ENCODE measurements around the gene TMCC1. TPM values are rescaled to one million over a fixed set of nuclear protein-coding genes. Genes with fewer than 3 reads are reported as not detected.

Gene TMCC1
- total and polyA plus RNA-seq, 12 donors = 5.3 to 36.0 (median 27.2) TPM

DNA sequence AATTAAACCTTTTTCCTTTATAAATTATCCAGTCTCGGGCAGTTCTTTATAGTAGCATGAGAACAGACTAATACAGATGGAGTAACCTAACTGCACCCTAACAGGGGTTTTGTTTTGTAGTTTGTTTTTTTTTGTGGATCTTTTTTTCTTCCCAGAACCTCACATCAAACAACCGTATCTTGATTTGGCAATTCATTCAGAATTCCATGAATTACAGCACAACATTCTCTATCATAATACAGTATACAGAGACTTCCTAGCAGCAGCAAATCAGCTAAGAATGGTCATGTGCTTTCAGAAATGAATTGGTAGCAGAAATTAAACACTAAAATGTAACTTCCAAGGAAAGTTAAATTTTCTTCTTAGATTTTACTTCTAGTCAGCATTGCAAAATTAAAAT is 114.6 kb downstream of the TMCC1 start:
- DNase-seq (no peak), ATAC-seq (no peak)
- intact Hi-C loops (cut with DNase I) = no loop called here
- WGBS, 2 donors = 73 to 84% methylated on average over 2 of the region's 2 CpGs
- Histone ChIP-seq H3K36me3 (peaks cover 0 to 6% (median 0%) of the 10 kb centered on the region in 9 donors), H3K9me3 (no peaks in the 10 kb centered on the region), H3K27ac (no peak overlapping the region), H3K27me3 (no peaks in the 10 kb centered on the region), H3K4me1 (peaks cover 0 to 20% (median 6%) of the 10 kb centered on the region in 9 donors), H3K4me3 (no peak overlapping the region)
- TF ChIP-seq, protein P1, sequence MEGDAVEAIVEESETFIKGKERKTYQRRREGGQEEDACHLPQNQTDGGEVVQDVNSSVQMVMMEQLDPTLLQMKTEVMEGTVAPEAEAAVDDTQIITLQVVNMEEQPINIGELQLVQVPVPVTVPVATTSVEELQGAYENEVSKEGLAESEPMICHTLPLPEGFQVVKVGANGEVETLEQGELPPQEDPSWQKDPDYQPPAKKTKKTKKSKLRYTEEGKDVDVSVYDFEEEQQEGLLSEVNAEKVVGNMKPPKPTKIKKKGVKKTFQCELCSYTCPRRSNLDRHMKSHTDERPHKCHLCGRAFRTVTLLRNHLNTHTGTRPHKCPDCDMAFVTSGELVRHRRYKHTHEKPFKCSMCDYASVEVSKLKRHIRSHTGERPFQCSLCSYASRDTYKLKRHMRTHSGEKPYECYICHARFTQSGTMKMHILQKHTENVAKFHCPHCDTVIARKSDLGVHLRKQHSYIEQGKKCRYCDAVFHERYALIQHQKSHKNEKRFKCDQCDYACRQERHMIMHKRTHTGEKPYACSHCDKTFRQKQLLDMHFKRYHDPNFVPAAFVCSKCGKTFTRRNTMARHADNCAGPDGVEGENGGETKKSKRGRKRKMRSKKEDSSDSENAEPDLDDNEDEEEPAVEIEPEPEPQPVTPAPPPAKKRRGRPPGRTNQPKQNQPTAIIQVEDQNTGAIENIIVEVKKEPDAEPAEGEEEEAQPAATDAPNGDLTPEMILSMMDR (IDR thresholded peaks at IDR 0.05) = no peak

DNA sequence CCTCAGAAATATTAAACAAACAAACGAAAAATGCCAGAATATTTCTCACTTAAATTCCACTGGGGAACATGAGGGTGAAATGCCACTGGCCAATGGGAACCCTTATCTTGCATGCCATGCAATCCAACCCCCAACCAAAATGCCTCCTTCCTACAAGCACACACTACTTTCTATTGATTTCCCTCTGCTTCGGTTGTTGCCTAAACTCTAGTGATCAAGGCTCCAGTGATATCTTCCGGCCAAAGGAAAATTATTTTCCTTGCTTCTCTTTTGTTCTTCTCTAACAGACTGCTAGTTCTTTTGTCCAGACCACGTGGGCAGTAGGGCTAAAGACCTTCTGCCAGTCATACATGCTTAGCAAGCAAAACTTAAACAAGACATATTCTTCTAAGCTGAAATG is 115.7 kb downstream of the TMCC1 start:
- peaks cover 0 to 6% (median 0%) of the 10 kb centered on the region in 9 donors for H3K36me3 ChIP-seq
- no peaks in the 10 kb centered on the region for H3K9me3 ChIP-seq
- H3K4me1 ChIP-seq = peaks cover 0 to 24% (median 6%) of the 10 kb centered on the region in 9 donors
- intact Hi-C loops (cut with DNase I) = no loop called here
- WGBS, 2 donors = 67 to 73% methylated on average over 4 of the region's 4 CpGs
- DNase-seq (no peak), ATAC-seq (no peak)
- no peaks in the 10 kb centered on the region for H3K27me3 ChIP-seq
- H3K4me3 ChIP-seq = no peak overlapping the region
- TF ChIP-seq, protein P1 (IDR thresholded peaks at IDR 0.05) = no peak
- no peak overlapping the region for H3K27ac ChIP-seq

DNA sequence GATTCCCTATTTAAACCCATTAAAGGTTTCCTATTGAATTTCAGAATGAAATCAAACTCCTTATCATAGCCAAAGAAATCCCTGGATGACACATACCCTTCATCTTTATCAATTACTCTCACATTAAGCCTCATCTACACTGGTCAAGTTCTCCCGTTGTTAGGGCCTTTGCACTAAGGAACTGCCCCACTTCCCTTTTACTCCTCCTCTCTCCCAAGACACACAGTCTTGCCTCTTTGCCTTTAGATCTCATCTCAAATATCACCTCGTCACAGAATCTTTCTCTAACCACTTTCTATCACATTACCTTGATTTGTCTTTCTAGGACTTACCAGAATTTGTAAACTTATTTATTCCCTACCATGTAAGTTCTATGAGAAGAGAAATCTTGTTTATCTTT is 117.6 kb downstream of the TMCC1 start:
- Histone ChIP-seq H3K9me3 (no peaks in the 10 kb centered on the region), H3K4me3 (no peak overlapping the region), H3K36me3 (peaks cover 0 to 6% (median 0%) of the 10 kb centered on the region in 9 donors), H3K27ac (no peak overlapping the region), H3K4me1 (peaks cover 0 to 24% (median 6%) of the 10 kb centered on the region in 9 donors), H3K27me3 (no peaks in the 10 kb centered on the region)
- intact Hi-C loops (cut with DNase I) = no loop called here
- TF ChIP-seq, protein P1 (IDR thresholded peaks at IDR 0.05) = no peak
- ATAC-seq = no peak
- DNase-seq = no peak
- WGBS, 2 donors = 82 to 93% methylated on average over 2 of the region's 2 CpGs

DNA sequence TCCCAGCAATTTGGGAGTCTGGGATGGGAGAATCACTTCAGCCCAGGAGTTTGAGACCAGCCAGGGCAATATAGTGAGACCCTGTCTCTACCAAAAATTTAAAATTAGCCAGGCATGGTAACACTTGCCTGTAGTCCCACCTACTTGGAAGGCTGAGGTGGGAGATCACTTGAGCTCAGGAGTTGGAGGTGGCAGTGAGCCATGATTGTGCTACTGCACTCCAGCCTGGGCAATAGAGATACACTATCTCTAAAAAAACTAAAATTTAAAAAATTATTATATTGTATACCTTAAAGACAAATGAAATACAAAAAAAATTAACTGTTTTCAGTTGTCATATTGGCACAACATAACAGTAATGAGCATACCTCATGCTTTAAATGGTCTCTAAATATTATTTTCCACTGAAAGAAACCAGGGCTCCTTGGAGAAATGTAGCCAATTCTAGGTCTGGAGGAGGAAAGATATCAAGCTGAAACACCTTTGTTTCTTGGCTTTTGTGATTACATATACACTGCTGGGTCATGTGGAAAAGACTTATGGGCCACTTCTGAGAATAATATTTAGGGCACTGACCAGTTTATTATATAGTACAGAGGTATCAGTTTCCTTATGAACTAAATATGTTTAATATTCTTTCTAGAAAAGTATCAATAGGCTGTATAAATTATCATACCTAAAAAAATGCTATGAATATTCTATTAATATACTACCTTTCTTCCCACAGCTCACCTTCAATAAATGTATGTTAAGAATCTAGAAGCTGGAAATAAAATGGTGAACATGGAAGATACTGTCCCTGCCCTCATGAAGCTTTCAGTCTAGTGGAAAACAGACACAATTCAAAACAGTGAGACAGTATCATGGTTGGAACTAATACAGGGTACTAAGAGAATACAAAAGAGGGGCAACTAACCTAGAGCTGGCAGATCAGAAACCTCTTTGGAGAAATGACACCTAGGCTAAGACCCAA is 119.5 kb downstream of the TMCC1 start:
- Histone ChIP-seq H3K4me3 (no peak overlapping the region), H3K27me3 (no peaks in the 10 kb centered on the region), H3K36me3 (peaks cover 0 to 11% (median 0%) of the 10 kb centered on the region in 9 donors), H3K27ac (no peak overlapping the region), H3K9me3 (no peaks in the 10 kb centered on the region), H3K4me1 (peaks cover 0 to 21% (median under 1%) of the 10 kb centered on the region in 9 donors)
- ATAC-seq = no peak
- intact Hi-C loops (cut with DNase I) = no loop called here
- no peak for DNase-seq
- TF ChIP-seq, protein P1 (IDR thresholded peaks at IDR 0.05) = no peak
